ENCODE data around the gene TLL1. TPM values are rescaled to one million over a fixed set of nuclear protein-coding genes. Genes with fewer than 3 reads are reported as not detected.

TLL1 gene
- total RNA-seq, 1 donor from 2014 or later = 48.0 TPM

DNA sequence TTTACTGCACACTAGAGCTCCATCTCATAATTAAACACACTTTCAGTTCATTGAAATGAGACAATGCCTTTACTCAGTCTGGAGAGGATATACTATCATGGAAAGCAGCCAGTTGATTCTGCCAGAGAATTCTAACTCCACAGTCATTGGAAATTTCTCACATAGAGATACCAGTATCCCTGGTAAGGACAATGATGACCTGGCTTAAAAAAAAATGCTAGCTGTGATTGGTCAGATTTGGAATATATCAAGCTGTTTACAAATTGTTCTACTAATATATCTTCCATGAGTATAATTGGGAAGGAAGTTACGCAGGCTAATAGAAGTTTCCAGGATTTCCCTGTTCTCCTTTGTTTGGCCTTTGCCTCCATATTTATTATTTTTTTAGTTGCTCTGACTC is 34.5 kb upstream of the TLL1 start:
- Mint-ChIP-seq H3K36me3 (ENCODE audit: low read depth, unreplicated experiment) (no peaks in the 10 kb centered on the region), H3K27me3 (ENCODE audit: unreplicated experiment) (no peaks in the 10 kb centered on the region), H3K4me1 (ENCODE audit: unreplicated experiment) (peaks cover 23% of the 10 kb centered on the region), H3K9me3 (ENCODE audit: unreplicated experiment) (no peaks in the 10 kb centered on the region), H3K27ac (ENCODE audit: unreplicated experiment) (no peak overlapping the region), H3K4me3 (ENCODE audit: unreplicated experiment) (no peak overlapping the region)
- TF ChIP-seq, protein P1, sequence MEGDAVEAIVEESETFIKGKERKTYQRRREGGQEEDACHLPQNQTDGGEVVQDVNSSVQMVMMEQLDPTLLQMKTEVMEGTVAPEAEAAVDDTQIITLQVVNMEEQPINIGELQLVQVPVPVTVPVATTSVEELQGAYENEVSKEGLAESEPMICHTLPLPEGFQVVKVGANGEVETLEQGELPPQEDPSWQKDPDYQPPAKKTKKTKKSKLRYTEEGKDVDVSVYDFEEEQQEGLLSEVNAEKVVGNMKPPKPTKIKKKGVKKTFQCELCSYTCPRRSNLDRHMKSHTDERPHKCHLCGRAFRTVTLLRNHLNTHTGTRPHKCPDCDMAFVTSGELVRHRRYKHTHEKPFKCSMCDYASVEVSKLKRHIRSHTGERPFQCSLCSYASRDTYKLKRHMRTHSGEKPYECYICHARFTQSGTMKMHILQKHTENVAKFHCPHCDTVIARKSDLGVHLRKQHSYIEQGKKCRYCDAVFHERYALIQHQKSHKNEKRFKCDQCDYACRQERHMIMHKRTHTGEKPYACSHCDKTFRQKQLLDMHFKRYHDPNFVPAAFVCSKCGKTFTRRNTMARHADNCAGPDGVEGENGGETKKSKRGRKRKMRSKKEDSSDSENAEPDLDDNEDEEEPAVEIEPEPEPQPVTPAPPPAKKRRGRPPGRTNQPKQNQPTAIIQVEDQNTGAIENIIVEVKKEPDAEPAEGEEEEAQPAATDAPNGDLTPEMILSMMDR (IDR thresholded peaks at IDR 0.05; ENCODE audit: unreplicated experiment) = no peak
- no peak for DNase-seq (ENCODE audit: low spot score)

GRCh38 chr4:165839615-165840333 is 33.3 kb upstream of the TLL1 start:
- Mint-ChIP-seq H3K4me1 (ENCODE audit: unreplicated experiment) (peaks cover 23% of the 10 kb centered on the region), H3K4me3 (ENCODE audit: unreplicated experiment) (no peak overlapping the region), H3K27me3 (ENCODE audit: unreplicated experiment) (no peaks in the 10 kb centered on the region), H3K36me3 (ENCODE audit: low read depth, unreplicated experiment) (no peaks in the 10 kb centered on the region), H3K27ac (ENCODE audit: unreplicated experiment) (peak overlapping the region; percentile 53), H3K9me3 (ENCODE audit: unreplicated experiment) (no peaks in the 10 kb centered on the region)
- no peak for DNase-seq (ENCODE audit: low spot score)
- TF ChIP-seq, protein P1 (IDR thresholded peaks at IDR 0.05; ENCODE audit: unreplicated experiment) = no peak

DNA sequence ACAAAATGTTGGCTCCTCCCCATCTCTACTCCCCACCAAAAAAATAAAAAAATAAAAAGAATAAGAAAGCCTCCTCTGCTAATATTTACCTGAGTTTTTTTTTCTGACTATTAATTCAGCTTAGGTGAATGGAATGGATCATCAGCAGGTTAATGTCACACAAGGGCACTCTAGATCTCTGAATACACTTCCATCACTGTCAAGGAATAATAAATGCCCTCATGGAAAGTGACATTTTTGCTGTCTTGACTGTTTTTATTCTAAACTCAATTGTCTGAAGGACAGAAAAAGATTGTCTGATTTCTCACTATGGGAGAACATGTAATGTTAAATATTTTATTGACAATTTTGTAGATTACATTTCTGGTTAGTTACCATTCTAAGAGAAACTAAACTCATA is 30.4 kb upstream of the TLL1 start:
- TF ChIP-seq, protein P1 (IDR thresholded peaks at IDR 0.05; ENCODE audit: unreplicated experiment) = no peak
- no peak overlapping the region for H3K4me3 Mint-ChIP-seq (ENCODE audit: unreplicated experiment)
- DNase-seq (ENCODE audit: low spot score) = no peak
- peaks cover 23% of the 10 kb centered on the region for H3K4me1 Mint-ChIP-seq (ENCODE audit: unreplicated experiment)
- no peaks in the 10 kb centered on the region for H3K9me3 Mint-ChIP-seq (ENCODE audit: unreplicated experiment)
- H3K27ac Mint-ChIP-seq (ENCODE audit: unreplicated experiment) = no peak overlapping the region
- no peaks in the 10 kb centered on the region for H3K27me3 Mint-ChIP-seq (ENCODE audit: unreplicated experiment)
- H3K36me3 Mint-ChIP-seq (ENCODE audit: low read depth, unreplicated experiment) = no peaks in the 10 kb centered on the region

DNA sequence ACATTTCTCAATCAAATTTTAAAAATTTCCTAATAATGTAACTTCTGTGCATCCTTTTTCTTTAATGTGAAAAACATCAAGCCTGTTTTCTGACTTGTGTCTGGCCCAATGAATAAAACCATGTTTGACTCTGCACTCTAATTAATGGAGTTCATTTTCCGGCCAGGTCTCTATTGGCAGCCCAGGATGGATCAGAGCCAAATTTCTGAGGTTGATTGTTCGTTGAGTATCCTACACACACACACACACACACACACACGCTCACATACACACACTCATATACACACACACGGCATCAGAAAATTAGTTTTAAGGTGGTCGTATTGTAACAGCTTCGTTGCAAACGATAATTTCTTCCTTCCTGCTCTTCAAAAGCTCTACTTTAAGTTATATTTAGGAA is 28.9 kb upstream of the TLL1 start:
- H3K36me3 Mint-ChIP-seq (ENCODE audit: low read depth, unreplicated experiment) = no peaks in the 10 kb centered on the region
- peaks cover 16% of the 10 kb centered on the region for H3K4me1 Mint-ChIP-seq (ENCODE audit: unreplicated experiment)
- no peak overlapping the region for H3K4me3 Mint-ChIP-seq (ENCODE audit: unreplicated experiment)
- no peak for DNase-seq (ENCODE audit: low spot score)
- H3K9me3 Mint-ChIP-seq (ENCODE audit: unreplicated experiment) = no peaks in the 10 kb centered on the region
- H3K27me3 Mint-ChIP-seq (ENCODE audit: unreplicated experiment) = no peaks in the 10 kb centered on the region
- no peak overlapping the region for H3K27ac Mint-ChIP-seq (ENCODE audit: unreplicated experiment)
- TF ChIP-seq, protein P1 (IDR thresholded peaks at IDR 0.05; ENCODE audit: unreplicated experiment) = no peak

- no peak overlapping the region for H3K4me3 Mint-ChIP-seq (ENCODE audit: unreplicated experiment)
- no peak for DNase-seq (ENCODE audit: low spot score)
- no peaks in the 10 kb centered on the region for H3K9me3 Mint-ChIP-seq (ENCODE audit: unreplicated experiment)
- TF ChIP-seq, protein P1 (IDR thresholded peaks at IDR 0.05; ENCODE audit: unreplicated experiment) = no peak
- no peak overlapping the region for H3K27ac Mint-ChIP-seq (ENCODE audit: unreplicated experiment)
- H3K27me3 Mint-ChIP-seq (ENCODE audit: unreplicated experiment) = no peaks in the 10 kb centered on the region
- H3K36me3 Mint-ChIP-seq (ENCODE audit: low read depth, unreplicated experiment) = no peaks in the 10 kb centered on the region
- peaks cover 2% of the 10 kb centered on the region for H3K4me1 Mint-ChIP-seq (ENCODE audit: unreplicated experiment)
Observed at GRCh38 chr4:165851256-165851655, 21.8 kb upstream of the TLL1 start.
